ENCODE results near the gene ING4.
A peak's percentile ranks its signal among the peaks of the same experiment; 100 is the strongest.

ING4 gene

DNA sequence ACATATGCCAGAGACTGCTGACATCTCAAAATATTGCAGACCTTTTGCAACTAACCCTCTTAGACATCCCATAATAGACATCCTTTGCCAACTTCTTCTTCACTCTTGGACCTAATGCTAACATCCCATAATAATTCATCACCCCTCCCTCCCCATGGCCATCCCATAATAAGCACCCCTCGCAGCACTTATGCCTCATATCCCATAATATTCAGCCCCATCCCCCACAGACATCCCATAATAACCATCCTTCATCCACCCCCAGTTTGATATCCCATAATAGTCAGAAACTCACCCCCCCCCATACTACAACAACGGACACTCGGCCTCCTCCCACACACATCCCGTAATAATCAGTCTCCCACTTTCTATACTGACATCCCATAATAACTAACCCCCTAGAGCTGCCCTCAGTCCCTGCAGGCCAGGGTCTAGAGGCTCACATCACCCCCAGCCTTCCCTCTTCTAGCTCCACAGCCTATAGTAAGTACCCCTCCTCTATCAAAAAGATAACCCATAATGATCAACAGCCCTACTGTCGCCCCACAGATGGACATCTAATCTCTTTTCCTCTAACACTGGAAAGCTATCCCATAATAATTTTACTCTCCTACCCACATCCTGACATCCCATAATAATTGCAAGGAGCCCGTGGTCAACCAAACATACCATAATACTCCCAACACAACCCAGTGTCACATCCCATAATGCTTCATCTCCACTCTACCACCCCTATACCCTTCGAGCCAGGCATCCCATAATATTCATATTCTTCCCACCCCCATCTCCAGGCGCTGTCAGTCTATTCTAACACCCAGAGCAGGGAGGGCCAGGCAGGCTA, 54.9 kb downstream of the ING4 start:
- DNase-seq (ENCODE audit: low read depth in 2 of 2): no peak

DNA sequence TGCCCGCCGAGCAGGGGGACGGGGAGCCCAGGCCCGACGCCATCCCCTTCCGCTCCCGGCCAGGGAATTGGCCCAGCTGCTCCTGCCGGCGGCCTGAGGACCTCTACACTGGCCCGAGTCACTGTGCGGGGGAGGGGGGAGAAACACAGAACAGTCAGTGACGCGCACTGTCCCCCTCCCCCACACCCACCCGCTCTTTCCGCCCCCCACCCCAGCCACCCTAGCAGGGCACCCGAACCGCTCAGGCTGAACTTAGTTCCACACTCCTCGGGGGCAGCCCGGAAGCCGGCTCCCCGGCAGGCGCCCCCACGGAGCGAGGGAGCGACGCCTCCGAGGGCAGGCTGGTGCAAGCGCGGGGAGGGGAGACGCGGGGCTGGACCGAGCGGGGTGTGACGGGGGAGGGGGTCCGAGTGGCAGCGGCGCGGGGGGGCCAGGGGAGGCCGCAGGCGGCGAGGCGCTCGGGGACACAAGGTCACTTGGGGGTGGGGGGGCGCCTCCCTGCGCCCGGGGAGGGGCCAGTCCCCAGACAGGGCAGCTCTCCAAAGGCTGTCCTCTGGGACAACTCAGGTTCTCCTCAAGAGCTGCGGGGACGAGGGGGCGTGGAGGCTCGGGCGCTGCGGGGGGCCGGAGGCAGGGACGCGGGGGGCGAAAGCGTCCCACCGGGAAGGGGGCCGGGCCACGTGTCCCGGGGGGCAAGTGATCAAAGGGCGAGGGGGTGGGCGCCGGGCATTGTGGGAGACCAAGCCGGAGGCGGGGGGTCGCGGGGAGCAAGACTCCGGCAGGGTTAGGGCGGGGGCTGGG, 56.4 kb downstream of the ING4 start:
- peak in 1 of 2 donors; percentile 50 for DNase-seq (ENCODE audit: low read depth in 2 of 2)

DNA sequence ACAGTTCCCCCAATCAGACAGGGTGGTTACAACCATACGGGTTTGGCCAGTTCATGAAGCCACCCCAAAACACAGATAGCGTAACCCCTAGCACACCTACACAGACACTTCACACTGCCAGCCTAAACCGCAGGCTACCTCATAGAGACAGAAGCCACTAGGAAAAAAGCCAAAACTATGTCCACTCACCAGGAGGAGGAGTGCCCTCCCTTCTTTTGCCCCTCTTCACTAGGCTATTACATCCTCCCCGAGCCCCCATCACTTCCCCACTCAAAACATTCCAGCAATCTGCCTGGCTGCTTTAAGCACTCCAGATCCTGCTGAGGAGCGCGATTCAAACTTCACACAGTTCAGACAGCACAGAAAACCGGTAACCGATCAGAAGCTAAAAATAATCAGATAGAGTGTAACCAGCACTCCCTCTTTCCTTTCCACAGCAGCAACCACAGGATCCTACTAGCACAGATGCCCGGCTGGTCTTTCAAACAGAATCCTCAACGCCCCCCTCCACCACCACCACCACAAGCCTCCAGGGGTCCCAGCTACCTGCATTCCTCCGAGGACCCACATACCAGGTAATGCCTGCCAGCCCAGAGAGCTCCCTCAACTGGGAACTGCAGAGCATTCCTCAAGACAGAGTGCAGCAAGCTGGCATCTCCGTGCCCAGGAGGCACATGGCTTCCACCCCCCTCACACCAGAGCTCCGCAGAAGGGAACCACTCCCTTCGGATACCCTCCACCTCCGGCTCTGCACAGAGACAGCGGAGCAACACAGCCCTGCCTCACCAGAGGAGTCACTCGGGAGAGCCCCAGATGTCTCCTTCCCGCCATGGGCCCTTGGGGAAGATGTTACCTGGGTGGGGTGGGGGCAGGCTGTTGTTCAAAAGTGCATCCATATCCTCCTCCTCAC, 57.2 kb downstream of the ING4 start:
- no peak for DNase-seq (ENCODE audit: low read depth in 2 of 2)

DNA sequence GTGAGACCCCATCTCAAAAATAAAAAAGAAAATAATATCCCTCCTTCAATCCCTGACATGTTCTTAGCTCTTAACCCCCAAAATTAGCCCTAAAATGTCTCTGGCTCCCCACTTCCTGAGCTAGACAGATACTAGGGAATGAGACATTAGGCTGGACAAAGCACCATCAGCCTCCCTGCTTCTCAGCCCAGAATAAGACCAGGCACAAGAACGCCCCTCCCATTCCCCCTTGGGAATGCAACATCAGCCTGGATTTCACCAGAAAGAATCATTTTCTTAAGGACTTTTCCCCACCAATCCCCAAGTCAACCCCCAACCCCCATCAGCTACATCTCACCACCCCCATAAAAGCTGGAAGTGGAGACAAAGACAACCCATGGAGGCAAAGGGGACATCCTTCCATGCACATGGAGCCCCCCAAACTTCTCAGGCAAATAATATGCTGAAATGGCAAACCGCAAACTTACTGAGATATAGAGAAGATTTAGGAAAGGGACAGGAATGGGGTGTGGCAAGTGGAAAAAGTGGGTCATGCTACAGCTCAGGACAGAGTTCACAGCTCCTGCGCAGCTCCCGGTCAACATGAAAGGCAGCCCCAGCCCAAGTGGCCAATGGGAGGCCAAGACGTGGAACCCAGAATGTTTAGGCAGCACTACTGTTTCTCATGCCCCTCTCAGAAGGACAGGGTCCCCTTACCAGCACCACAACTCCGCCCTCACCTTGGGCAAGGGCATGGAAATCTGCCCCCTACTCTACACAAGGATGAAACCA, 58.5 kb downstream of the ING4 start:
- no peak for DNase-seq (ENCODE audit: low read depth in 2 of 2)

DNA sequence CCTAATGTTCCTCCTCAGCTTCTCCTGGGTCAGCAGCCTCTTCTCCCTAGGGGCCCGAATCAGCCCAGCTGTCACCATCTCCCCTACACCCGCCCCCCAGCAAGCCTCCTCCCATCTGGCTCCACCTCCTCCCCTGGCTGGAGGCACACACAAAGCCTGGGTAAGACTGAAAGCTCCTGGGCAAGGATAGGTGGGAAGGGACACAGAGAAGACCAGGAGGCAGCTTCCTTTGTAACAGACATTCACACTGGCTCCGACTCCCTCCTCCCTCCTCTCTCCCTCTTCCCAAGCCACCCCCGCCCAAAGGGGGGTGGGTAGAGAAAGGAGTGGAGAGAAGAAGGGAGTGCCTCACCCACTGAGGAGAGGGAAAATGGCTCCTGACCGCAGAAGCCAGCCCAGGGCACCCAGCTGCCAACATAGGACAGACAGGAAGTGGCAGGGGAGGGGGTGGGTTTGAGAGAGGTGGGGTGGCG, 59.8 kb downstream of the ING4 start:
- no peak for DNase-seq (ENCODE audit: low read depth in 2 of 2)

DNA sequence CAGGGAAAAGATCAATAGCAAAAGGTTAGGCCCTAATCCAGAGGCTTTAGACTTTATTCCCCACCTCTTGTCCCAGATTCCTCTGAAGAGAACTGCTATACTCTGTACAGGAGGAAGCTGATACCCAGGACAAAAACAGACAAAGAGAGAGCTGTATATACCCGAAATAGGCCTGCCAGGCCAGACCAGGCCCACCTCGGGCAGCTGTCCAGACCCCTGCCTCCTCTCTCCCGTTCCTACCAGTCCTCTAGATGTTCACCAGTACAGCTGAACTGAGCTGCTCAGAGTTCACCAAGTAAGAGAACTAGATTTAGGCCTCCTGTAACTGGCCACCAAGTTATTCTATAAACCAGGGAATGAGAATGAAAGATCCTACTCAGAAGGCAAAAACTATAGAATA, 60.4 kb downstream of the ING4 start:
- DNase-seq (ENCODE audit: low read depth in 2 of 2): no peak

Measured in stimulated activated CD4-positive, alpha-beta T cell treated with anti-CD3 and anti-CD28 coated beads, Interleukin-1b, Interleukin-23, amount 100 ng/mL, for 1 hour (primary cell).